SK-N-MC (cell line): ENCODE results near the gene MOSPD3.

Experiments
- DNase-seq: peaks from one replicate; pipeline ENCODE4 v3.0.0-alpha.2; 2011; ENCODE audit warnings: low read depth, low spot score
- H3K27ac ChIP-seq: fragments of 200-600 bp; sonication (generic); 2 replicates; pipeline ENCODE4 v1.5.1; 2016; ENCODE audit warnings: mixed run types
- H3K36me3 ChIP-seq: fragments of 200-600 bp; sonication (generic); 2 replicates; pipeline ENCODE4 v1.6.1; 2017; ENCODE audit warnings: antibody characterized with exemption, low read length, mixed read lengths; ENCODE audit not compliant: insufficient read depth
- H3K4me3 ChIP-seq: fragments of 200-600 bp; sonication (generic); 2 replicates; pipeline ENCODE4 v1.5.1; 2016
- H3K9ac ChIP-seq: fragments of 200-600 bp; sonication (generic); 2 replicates; pipeline ENCODE4 v1.8.0; 2017; ENCODE audit warnings: mixed run types, mixed read lengths; ENCODE audit not compliant: insufficient read length
- H3K9me3 ChIP-seq: fragments of 200-600 bp; sonication (generic); 2 replicates; pipeline ENCODE4 v1.6.1; 2017; ENCODE audit warnings: low read depth, mild to moderate bottlenecking, antibody characterized with exemption, low read length, moderate library complexity, mixed read lengths
- EZH2 ChIP-seq: fragments of 200-600 bp; sonication (generic); IDR thresholded peaks from one replicate; pipeline ENCODE4 v1.6.1; 2017; ENCODE audit warnings: antibody characterized with exemption
- FOXP2 ChIP-seq: optimal IDR thresholded peaks from 2 replicates; pipeline ENCODE3; 2011; ENCODE audit warnings: mild to moderate bottlenecking, moderate library complexity; ENCODE audit not compliant: insufficient read depth; ENCODE audit errors: extremely low read length, control extremely low read depth
- POLR2AphosphoS5 ChIP-seq: IDR thresholded peaks from 2 replicates; pipeline ENCODE4 v1.6.1; 2012; ENCODE audit warnings: mild to moderate bottlenecking, low read depth, low read length, borderline replicate concordance

MOSPD3 gene

GRCh38 chr7:100639995-100640516 lies 27.7 kb downstream of the MOSPD3 start:
- TF ChIP-seq POLR2AphosphoS5 = no peak
- no peak for TF ChIP-seq EZH2
- TF ChIP-seq FOXP2 = no peak
- Histone ChIP-seq H3K27ac (no peak overlapping the region), H3K4me3 (no peak overlapping the region), H3K36me3 (no peaks in the 10 kb centered on the region), H3K9me3 (no peaks in the 10 kb centered on the region), H3K9ac (no peak overlapping the region)
- no peak for DNase-seq

- no peak overlapping the region for H3K27ac ChIP-seq
- no peak overlapping the region for H3K9ac ChIP-seq
- no peak overlapping the region for H3K4me3 ChIP-seq
- TF ChIP-seq POLR2AphosphoS5 (no peak), EZH2 (no peak), FOXP2 (no peak)
- H3K36me3 ChIP-seq = no peaks in the 10 kb centered on the region
- H3K9me3 ChIP-seq = no peaks in the 10 kb centered on the region
- DNase-seq = no peak
Measured at GRCh38 chr7:100640517-100641440, 28.4 kb downstream of the MOSPD3 start.

GRCh38 chr7:100641463-100641859 lies 29.1 kb downstream of the MOSPD3 start, which contains the start of gene TFR2:
TSS of gene TFR2 (minus strand) at chr7:100641552. CDS start at chr7:100641509, 43 bp downstream.
- no peak for DNase-seq
- no peaks in the 10 kb centered on the region for H3K36me3 ChIP-seq
- H3K4me3 ChIP-seq = no peak within 1 kb of the TSS
- no peak for TF ChIP-seq POLR2AphosphoS5
- no peak for TF ChIP-seq FOXP2
- TF ChIP-seq EZH2 = no peak
- H3K27ac ChIP-seq = no peak within 1 kb of the TSS
- H3K9me3 ChIP-seq = no peaks in the 10 kb centered on the region
- no peak within 1 kb of the TSS for H3K9ac ChIP-seq

- Histone ChIP-seq H3K9ac (no peak overlapping the region), H3K36me3 (no peaks in the 10 kb centered on the region), H3K9me3 (no peaks in the 10 kb centered on the region), H3K4me3 (no peak overlapping the region), H3K27ac (no peak overlapping the region)
- TF ChIP-seq POLR2AphosphoS5 (no peak), EZH2 (no peak), FOXP2 (no peak)
- no peak for DNase-seq
Measured at GRCh38 chr7:100641860-100642533, 29.7 kb downstream of the MOSPD3 start.

- Histone ChIP-seq H3K9ac (no peak overlapping the region), H3K9me3 (no peaks in the 10 kb centered on the region), H3K27ac (no peak overlapping the region), H3K36me3 (no peaks in the 10 kb centered on the region), H3K4me3 (no peak overlapping the region)
- no peak for DNase-seq
- TF ChIP-seq EZH2 = no peak
- no peak for TF ChIP-seq POLR2AphosphoS5
Measured at GRCh38 chr7:100642534-100642907, 30.2 kb downstream of the MOSPD3 start.

- TF ChIP-seq POLR2AphosphoS5 = no peak
- no peak for TF ChIP-seq FOXP2
- TF ChIP-seq EZH2 = no peak
- no peak for DNase-seq
Measured at GRCh38 chr7:100649826-100650565, 37.7 kb downstream of the MOSPD3 start.

GRCh38 chr7:100654908-100655831 lies 42.8 kb downstream of the MOSPD3 start:
- Histone ChIP-seq H3K27ac (no peak overlapping the region), H3K4me3 (no peak overlapping the region), H3K9ac (no peak overlapping the region)

More at GRCh38 chr7:100649826-100650565, 37.7 kb downstream of the MOSPD3 start:
- Histone ChIP-seq H3K9me3 (no peaks in the 10 kb centered on the region), H3K36me3 (no peaks in the 10 kb centered on the region), H3K9ac (no peak overlapping the region), H3K4me3 (no peak overlapping the region), H3K27ac (no peak overlapping the region)

More at GRCh38 chr7:100654908-100655831, 42.8 kb downstream of the MOSPD3 start:
- Histone ChIP-seq H3K36me3 (no peaks in the 10 kb centered on the region), H3K9me3 (no peaks in the 10 kb centered on the region)
- TF ChIP-seq POLR2AphosphoS5 = no peak
- no peak for TF ChIP-seq EZH2
- TF ChIP-seq FOXP2 = no peak
- no peak for DNase-seq
